TTC549 (cell line): Measurements from ENCODE around the gene ROR2.
"Not testable (repeated sequence)": the region's sequence is repeated elsewhere in the genome, so short reads cannot be mapped to it uniquely, and the experiment has no call there.

ENCODE experiments used
- FAIRE-seq: peaks from 2 replicates; lab custom pipeline; 2012; peaks lifted over from hg19 to GRCh38; lab: Jason Lieb, UNC

Gene ROR2

DNA sequence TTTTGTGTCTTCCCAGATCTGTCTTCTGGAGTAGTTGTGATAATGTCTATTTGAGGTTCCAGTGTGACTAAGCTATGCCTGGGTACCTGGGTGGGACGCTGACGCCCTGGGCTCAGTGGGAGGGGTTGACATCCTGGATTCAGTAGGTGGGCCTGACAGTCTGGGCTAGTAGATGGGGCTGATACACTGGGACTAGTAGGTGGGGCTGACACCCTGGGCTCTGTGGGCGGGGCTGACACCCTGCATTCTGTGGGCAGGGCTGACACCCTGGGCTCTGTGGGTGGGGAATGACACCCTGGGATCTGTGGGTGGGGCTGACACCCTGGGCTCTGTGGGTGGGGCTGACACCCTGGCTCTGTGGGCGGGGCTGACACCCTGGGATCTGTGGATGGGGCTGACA lies 153.5 kb downstream of the ROR2 start:
- not testable (repeated sequence) for FAIRE-seq

DNA sequence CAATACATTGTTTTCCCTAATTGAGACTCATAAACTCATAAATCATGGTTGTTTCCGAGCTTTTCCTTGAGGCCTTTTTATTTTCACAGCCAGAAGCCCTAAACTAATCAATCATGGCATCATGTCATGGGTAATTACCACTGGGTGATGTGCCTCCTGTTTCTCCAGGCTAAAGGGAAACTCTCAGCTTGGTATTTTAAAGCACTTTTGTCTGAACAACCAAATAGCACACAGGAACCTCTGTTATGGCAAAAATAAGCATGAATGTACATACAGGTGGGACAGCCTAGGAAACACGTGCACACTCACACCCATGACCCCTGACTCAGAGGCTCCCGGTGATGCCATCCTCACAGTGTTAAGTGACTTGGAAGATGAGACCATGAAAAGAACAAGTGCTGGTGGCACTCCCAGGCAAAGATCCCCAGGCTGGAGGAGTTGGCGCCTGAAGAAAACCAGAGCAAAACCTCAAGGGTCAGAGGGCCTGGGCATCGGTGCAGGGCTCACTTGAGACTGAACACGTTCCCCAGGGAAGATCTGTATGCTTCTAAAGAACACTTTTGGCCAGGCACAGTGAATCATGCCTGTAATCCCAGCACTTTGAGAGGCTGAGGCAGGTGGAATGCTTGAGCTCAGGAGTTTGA lies 154.3 kb downstream of the ROR2 start:
- no peak for FAIRE-seq

DNA sequence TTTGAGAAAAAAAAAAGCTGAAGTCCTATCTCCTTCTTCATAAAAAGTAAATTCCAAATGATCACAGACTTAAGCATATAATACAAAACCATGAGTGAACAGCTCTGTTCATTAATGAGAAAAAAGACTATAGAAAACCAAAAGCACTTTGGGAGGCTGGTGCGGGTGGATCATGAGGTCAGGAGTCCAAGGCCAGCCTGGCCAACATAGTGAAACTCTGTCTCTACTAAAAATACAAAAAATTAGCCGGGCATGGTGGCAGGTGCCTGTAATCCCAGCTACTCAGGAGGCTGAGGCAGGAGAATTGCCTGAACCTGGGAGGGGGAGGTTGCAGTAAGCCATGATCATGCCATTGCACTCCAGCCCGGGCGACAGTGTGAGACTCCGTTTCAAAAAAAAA lies 156.7 kb downstream of the ROR2 start:
- FAIRE-seq, result not testable (repeated sequence)

DNA sequence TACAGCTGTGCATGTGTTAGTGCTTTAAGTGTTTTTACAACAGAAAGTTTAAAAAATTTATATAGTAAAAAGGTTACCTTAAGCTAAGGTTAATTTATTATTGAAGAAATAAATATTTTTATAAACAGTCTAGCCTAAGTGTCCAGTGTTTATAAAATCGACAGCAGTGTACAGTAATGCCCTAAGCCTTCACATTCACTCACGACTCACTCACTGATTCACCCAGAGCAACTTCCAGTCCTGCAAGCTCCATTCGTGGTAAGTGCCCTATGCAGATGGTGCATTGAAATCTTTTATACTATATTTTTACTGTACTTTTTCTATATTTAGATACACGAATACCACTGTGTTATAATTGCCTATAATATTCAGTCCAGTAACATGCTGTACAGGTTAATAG lies 159.1 kb downstream of the ROR2 start:
- FAIRE-seq, result no peak

DNA sequence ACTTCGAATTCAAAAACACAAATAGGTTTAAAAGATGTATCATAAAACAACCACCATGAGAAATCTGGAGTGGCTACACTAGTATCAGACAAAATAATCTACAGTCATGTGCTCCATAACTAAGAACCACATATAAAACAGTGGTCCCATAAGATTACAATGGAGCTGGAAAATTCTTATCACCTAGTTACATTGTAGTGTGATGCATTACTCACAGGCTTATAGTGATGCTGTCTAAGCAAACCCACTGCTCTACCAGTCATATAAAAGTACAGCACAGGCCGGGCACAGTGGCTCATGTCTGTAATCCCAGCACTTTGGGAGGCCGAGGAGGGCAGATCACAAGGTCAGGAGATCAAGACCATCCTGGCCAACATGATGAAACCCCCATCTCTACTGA lies 160.1 kb downstream of the ROR2 start:
- FAIRE-seq, result no peak

DNA sequence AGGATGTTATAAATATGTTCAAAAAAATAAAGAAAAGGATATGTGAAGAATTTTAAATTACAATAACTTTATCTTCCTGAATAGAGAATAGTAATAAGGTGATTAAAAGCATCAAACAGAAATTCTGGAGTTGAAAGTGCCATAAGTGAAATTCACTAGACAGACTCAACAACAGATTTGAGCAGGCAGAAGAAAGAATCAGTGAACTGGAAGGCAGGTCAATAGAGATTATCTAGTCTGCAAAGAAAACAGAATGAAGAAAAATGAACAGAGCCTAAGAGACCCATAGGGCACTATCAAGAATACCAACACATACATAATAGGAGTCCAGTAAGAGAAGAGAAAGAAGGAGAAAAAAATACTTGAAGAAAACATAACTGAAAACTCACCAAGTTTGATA lies 162.1 kb downstream of the ROR2 start:
- no peak for FAIRE-seq

DNA sequence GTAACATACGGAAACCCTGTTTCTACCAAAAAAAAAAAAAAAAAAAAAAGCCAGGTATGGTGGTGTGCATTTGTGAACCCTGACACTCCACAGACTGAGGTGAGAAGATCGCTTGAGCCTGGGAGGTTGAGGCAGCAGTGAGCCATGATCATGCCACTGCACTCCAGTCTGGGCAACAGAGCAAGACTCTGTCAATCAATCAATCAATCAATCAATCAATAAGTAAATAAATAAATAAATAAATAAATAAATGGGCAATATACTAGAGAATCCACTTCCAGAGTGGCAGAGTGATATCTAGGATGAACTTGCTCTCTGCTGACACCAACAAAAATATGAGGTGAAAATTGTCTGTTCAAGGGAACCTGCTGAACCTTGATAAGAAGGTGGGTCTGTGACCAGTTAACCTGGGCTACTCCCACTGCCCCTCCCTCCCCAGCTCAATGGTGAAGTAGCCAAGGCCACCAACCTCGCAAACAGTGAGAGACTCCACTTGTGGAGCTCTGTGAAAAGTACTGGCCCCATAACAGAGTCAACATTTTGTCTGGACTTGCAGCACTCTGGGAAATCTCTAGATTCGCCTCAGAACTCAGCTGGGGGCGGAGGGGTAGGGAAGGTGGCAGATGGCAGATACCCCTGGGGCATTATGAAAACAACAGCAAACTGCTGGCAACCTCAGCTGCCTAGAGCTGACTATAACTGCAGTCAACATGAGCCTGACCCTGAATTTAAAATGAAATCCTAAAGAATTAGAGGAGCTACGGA lies 163.7 kb downstream of the ROR2 start:
- no peak for FAIRE-seq

DNA sequence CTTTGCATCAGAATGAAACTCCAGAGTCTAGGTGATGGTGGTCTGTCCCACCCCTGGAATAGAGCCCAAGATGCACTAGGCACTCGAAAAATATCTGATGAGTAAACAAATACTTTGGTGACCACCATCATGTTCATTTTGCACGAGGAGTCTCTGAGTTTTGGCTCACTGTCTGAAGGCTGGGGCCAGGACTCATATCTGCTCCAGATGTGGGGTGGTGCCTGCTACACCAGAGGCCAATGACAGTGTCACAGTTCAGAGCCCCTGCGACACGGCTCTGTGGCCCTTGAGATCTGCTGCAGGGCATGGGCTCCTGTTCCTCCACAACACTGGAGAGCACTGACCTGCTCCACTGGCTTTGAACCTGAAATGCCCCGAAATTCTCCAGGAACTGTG lies 164.6 kb downstream of the ROR2 start:
- FAIRE-seq, result no peak

DNA sequence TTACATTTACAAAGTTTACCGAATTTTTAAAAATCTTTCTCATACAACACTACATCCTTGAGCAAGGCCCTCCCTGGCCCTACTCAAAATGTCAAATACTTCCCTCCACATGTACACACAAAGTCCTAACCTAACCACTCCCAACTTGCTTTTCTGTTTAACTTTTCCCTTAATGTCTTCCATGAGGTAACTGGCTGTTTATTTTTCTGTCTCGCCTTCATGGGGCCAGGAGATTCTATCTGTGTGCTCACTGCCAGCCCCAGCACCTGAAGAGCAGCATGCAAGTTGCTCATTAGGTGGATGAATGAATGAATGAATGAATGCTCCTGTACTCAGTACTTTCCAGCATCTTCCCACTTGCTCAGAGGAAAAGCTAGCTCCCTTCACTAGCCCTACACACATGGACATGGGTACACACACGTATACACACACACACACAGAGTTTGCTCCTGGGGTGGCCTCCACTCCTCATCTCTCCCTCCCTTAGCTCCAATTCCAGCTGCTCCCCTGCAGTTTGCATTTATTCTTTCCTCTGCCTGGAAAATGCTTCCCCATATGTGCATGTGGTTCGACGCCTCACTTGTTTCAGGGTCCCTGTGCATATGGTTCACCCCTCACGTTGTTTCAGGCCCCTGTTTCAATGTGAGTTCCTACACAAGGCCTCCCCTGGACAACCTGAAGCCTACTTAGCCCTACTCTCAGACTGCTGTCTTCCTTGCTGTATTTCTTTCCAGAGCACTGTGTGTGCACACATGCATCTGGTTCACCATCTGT lies 165.2 kb downstream of the ROR2 start:
- FAIRE-seq, result no peak

DNA sequence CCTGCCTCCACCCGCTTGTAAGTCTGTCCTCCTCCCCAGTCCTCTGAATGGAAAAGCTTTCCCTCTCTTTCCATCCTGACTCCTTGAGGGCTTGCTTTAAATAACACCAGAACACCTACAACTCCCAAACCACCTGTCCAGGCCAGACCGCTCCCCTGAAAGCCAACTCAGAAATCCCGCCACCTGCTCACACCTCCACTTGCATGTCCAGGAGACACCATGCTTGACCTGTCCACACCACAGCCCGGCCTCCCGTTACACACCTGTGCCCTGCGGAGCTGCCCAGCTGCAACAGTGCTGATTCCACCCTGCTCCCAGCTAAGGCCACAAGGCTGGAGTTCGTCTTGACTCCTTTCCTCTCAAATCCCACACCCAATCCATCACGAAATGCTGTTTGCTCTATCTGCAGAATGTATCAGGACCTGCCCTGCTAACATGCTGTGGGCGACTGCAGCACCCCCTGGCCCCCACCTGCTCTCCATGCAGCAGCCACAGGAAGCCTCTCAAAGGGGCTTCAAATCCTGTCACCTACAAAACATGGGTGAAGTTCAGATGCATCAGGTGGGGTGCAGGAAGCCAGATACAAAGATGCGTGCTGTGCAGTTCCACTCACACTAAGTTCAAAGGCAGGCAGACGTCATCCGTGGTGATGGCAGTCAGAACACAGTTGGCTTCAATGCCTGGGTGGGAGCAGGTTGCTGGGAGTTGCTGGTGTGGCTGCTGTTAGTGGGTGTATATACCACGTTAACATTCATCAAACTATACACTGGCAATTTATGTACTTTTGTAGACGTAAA lies 166.0 kb downstream of the ROR2 start:
- FAIRE-seq, result no peak

DNA sequence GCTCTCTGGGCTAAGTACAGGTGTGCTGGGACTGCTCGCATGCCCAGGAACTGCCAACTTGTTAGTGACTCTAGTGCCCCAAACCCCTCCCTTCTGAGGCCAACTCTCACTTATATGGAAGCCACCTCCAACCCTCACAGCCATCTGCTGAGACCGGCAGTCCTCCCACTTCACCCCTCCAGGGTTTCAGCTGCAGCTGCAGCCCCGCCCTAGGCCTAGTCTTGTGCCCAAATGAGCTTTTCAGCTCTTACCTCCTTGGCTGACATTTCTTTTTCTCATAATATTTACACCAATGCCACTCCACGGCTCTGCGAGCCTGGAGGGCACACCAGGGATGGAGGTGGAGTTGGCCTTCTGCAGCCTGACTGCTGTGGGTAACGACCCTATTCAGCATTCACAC lies 166.6 kb downstream of the ROR2 start:
- FAIRE-seq, result no peak

DNA sequence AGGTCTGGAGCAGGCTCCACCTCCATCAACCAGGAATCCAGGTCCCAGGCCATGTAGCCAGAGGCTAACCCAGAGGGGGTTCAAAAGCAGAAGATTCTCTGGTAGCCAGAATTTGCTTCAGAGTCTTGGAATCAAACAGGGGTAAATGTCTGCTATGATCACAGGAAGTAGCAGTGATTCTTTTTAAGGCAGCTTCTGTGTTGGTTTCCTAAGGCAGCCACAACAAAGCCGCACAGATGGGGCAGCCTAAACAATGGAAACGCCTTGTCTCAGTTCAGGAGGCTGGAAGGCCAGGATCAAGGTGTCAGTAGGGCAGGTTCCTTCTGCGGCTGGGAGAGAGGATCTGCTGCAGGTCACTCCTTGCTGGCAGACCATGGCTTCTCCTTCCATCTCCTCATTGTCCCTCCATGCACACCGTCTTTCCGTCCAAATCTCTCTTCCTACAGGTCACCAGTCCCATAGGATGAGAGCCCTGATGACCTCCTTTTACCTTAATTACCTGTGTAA lies 167.3 kb downstream of the ROR2 start:
- no peak for FAIRE-seq

DNA sequence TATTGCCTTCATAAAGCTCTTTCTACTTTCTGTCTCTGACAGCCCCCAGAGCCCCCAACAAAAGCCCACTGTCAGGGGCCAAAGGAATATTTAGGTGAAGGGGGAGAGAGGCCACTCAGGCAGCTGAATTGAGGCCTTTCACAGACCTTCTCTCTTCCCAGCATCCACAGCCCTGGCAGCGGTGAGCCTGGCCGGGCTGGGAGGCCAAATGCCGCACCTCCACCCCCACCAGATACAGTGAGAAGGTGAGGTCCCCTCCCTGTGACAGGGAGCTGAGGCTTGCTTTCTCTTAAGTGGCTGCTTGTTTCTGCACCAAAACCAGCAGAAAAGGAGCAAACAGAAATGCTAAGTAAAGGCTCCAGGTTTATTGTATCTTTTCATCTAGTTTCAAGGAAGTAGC lies 168.1 kb downstream of the ROR2 start:
- FAIRE-seq, result no peak

DNA sequence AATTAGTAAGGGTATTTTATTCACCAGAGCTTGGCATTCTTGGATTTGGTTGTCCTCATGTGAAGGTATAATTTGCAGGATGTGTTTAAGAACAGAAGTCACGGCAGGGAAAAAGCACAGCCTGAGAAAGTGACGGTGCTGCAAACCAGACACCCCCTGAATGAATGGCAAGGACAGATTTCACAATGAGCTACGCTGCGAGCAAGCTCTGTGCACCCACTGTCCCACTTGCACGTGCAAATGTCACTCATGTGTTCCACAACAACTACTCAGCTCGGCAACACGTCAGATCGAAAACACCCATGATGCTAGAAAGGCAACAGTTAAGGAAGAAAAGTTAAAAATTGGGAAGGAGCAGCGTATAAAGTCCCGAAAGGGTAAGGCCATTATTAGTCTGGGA lies 168.9 kb downstream of the ROR2 start:
- no peak for FAIRE-seq

DNA sequence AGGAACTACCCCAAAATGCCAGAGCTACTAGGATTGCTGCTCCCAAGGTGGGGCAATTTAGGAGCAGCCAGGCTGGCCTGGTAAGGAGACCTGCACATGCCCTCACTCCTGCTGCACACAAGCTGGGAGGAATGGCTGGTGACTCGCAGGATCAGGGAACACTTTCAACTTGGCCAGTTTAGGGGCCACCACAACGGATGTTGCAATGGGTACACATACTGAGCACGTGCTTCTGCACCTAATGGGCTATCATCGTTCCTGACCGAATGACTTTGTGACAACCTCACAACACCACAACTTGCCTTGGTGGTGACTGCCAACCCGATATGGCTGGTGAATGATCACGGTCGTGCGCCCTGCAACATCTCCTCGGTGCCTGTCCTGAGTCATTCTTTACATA lies 172.0 kb downstream of the ROR2 start:
- no peak for FAIRE-seq

DNA sequence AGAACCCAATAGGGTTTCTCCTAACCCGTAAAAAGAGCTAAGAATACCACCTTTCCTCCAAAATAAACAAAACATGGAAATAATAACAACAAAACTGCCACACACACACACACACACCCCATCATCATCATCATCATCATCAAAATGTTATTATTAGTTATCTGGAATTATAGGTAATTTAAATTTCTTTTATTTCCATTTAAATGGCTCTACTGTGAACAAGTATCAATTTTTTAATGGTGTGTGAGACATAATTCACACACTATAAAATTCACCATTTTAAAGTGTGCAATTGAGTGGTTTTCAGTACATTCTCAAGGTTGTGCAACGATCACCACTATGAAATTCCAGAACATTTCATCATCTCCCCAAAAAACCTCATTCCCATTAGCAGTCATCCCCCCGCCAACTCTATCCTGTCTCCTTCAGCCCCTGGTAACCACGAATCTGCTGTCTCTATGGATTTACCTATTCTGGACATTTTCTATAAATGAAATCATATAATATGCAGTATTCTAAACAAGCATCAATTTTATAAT lies 172.7 kb downstream of the ROR2 start:
- FAIRE-seq, result no peak

DNA sequence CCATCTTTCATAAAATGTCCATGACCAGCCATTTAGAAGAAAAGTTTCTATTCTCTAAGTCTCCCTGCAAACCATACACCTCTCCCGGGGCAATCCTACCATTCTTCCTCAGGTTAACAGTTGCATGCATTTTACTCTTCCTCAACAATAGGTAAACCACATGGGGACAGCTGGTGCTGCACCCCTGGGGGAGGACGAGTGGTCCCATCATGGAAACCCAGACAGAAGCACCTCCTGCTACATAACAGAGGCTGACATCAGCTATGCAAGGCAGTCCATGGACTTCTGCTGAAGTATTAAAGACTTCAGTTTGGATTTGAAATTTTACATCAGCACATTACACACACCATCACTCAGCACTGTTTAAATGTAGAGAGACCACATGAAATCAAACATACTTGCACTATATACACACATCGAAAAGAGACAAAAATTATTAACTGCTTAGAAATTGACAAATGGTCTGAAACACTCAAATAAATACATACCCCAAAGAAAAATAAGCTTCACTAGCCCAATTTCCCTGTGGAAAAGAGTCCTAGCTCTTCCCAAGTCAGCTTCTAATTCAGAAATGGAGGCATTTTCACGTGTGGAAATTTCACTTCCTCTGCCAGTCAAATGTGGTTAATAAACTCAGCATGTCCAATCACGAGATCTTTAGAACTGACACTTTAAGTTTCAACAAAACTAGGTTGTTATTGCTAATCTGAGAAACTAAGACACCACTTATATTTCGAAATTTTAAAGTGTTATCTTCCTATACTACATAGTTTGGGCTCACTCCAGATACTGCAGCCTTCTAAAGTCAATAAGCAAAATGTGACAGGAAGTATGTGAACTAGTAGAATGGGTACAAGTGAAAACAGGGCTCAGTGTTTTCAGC lies 173.4 kb downstream of the ROR2 start:
- FAIRE-seq, result no peak

DNA sequence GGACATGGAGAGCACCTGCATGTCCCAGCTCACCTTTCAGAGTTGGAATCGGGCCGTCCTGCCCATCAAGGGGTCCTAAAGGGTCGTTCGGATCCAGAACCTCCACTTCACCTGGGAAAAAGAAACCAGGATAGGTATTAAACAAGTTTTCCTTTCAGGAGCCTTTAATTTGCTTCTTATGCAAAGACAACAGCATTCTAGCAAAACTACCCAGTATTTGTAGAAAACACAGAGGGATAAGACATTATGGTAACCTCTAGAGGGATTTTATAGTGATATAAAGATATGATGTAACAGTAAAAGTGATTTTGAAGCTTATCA lies 174.4 kb downstream of the ROR2 start:
- FAIRE-seq, result no peak

DNA sequence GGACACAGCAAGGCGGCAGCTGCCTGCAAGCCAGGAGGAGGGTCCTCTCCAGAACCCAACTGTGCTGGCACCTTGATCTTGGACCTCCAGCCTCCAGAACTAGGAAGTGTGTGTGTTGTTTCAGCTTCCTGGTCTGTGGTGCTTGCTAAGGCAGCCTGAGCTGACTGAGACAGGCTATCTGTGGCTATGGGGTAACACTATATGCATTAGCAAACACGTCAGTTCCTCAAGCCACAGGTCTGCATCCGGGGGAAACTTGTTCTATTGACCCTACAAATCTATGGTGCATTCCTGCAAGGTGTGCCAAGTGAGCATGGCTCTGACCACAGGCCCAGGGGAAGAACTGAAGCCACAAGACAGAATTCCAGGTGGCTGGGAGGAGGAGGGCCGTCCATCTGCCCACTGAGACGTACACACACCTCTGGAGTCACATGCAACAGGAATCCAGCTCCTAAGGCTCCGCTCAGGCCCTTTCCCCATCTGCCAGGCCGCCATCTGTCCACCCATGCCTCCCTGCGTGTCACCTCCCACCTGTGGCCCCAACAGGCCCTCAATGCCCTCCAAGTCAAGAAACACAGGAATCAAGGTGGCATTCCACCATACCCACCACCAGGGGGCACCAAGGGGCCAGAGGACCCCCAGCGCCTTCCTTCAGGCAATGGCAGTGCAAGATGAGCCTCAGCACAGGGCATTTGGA lies 174.9 kb downstream of the ROR2 start:
- no peak for FAIRE-seq

DNA sequence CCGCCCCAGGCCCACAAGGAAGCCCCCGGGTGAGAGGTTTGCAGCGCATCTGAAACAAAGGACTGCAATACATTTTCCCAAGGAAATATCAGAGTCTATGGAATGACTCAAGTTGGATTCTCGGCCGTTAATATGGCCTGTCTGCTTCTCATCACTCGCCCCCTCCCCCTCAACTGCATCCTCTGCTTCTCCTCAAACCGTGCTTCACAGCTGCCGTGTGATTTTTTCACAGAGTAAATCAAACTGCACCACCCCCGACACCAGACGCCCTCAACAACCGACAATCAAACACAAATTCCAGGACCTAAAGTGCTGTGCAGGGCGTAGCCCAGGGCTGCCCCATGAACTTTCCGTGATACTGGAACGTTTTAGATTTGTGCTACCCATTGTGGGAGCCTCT lies 176.9 kb downstream of the ROR2 start:
- no peak for FAIRE-seq

DNA sequence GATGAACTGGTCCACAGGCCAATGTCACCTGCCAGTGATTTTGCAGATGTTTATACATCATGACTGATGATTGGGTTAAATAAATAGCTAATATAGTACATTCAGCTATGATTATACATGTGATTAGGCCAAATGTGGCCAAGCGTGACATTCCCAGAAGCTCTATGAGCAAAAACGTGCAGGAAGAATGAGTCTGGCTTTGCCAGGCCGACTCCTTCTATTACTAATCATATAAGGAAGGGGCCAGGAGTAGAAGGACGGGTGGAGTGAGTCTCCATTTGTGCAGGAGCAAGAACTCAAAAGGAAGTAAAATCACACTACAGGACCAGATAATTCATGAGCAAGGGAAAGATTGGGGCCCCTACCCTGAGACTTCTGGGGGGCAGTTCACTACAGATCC lies 178.2 kb downstream of the ROR2 start:
- FAIRE-seq, result no peak
